ENCODE data around the gene GALNT13.

The GALNT13 gene

GRCh38 chr2:153872311-153873051, 759 bp downstream of the GALNT13 start:
- no peaks in the 10 kb centered on the region for H4K20me1 ChIP-seq (ENCODE audit: insufficient read depth, low read length)
- H2AFZ ChIP-seq (ENCODE audit: low read depth, low read length) = no peak overlapping the region
- H3K9me3 ChIP-seq (ENCODE audit: insufficient read depth, low read length) = no peaks in the 10 kb centered on the region
- no peak overlapping the region for H3K4me3 ChIP-seq (ENCODE audit: low read length)
- no peaks in the 10 kb centered on the region for H3K36me3 ChIP-seq (replicated peaks; ENCODE audit: low read depth, low read length)
- no peaks in the 10 kb centered on the region for H3K79me2 ChIP-seq (ENCODE audit: low read length)
- TF ChIP-seq EZH2phosphoT487 (IDR thresholded peaks at IDR 0.05; ENCODE audit: low read depth) = no peak
- no peaks in the 10 kb centered on the region for H3K27me3 ChIP-seq (ENCODE audit: low read depth, low read length)
- H3K9ac ChIP-seq (ENCODE audit: low read length) = no peak overlapping the region
- no peaks in the 10 kb centered on the region for H3K4me1 ChIP-seq (ENCODE audit: low read length)
- no peak overlapping the region for H3K4me2 ChIP-seq (ENCODE audit: low read length)
- H3K27ac ChIP-seq (ENCODE audit: low read length) = no peak overlapping the region

- Histone ChIP-seq H4K20me1 (ENCODE audit: insufficient read depth, low read length) (no peaks in the 10 kb centered on the region), H3K36me3 (replicated peaks; ENCODE audit: low read depth, low read length) (no peaks in the 10 kb centered on the region), H3K4me3 (ENCODE audit: low read length) (no peak overlapping the region), H3K27ac (ENCODE audit: low read length) (no peak overlapping the region), H3K79me2 (ENCODE audit: low read length) (no peaks in the 10 kb centered on the region), H3K4me2 (ENCODE audit: low read length) (no peak overlapping the region), H3K9me3 (ENCODE audit: insufficient read depth, low read length) (no peaks in the 10 kb centered on the region), H3K4me1 (ENCODE audit: low read length) (no peaks in the 10 kb centered on the region), H3K9ac (ENCODE audit: low read length) (no peak overlapping the region), H2AFZ (ENCODE audit: low read depth, low read length) (no peak overlapping the region), H3K27me3 (ENCODE audit: low read depth, low read length) (no peaks in the 10 kb centered on the region)
- TF ChIP-seq EZH2phosphoT487 (IDR thresholded peaks at IDR 0.05; ENCODE audit: low read depth) (no peak), CTCF (IDR thresholded peaks at IDR 0.05; ENCODE audit: low read depth, low read length) (no peak)
These were observed 1.6 kb downstream of the GALNT13 start for GRCh38 chr2:153873052-153874048.

- Histone ChIP-seq H2AFZ (ENCODE audit: low read depth, low read length) (no peak overlapping the region), H3K4me2 (ENCODE audit: low read length) (no peak overlapping the region), H3K4me1 (ENCODE audit: low read length) (no peaks in the 10 kb centered on the region), H3K9me3 (ENCODE audit: insufficient read depth, low read length) (no peaks in the 10 kb centered on the region), H3K79me2 (ENCODE audit: low read length) (no peaks in the 10 kb centered on the region), H3K9ac (ENCODE audit: low read length) (no peak overlapping the region), H3K27me3 (ENCODE audit: low read depth, low read length) (no peaks in the 10 kb centered on the region), H3K4me3 (ENCODE audit: low read length) (no peak overlapping the region), H4K20me1 (ENCODE audit: insufficient read depth, low read length) (no peaks in the 10 kb centered on the region), H3K36me3 (replicated peaks; ENCODE audit: low read depth, low read length) (no peaks in the 10 kb centered on the region), H3K27ac (ENCODE audit: low read length) (no peak overlapping the region)
- TF ChIP-seq CTCF (IDR thresholded peaks at IDR 0.05; ENCODE audit: low read depth, low read length) (no peak), EZH2phosphoT487 (IDR thresholded peaks at IDR 0.05; ENCODE audit: low read depth) (no peak)
These were observed 4.2 kb downstream of the GALNT13 start for GRCh38 chr2:153875801-153876466.

GRCh38 chr2:153880926-153881325, 9.2 kb downstream of the GALNT13 start:
- H3K4me3 ChIP-seq (ENCODE audit: low read length) = no peak overlapping the region
- no peak overlapping the region for H3K9ac ChIP-seq (ENCODE audit: low read length)
- H4K20me1 ChIP-seq (ENCODE audit: insufficient read depth, low read length) = no peaks in the 10 kb centered on the region
- no peaks in the 10 kb centered on the region for H3K36me3 ChIP-seq (replicated peaks; ENCODE audit: low read depth, low read length)
- no peaks in the 10 kb centered on the region for H3K79me2 ChIP-seq (ENCODE audit: low read length)
- no peaks in the 10 kb centered on the region for H3K4me1 ChIP-seq (ENCODE audit: low read length)
- H2AFZ ChIP-seq (ENCODE audit: low read depth, low read length) = no peak overlapping the region
- no peaks in the 10 kb centered on the region for H3K9me3 ChIP-seq (ENCODE audit: insufficient read depth, low read length)
- H3K27me3 ChIP-seq (ENCODE audit: low read depth, low read length) = no peaks in the 10 kb centered on the region
- no peak overlapping the region for H3K27ac ChIP-seq (ENCODE audit: low read length)
- no peak for TF ChIP-seq EZH2phosphoT487 (IDR thresholded peaks at IDR 0.05; ENCODE audit: low read depth)
- no peak for TF ChIP-seq CTCF (IDR thresholded peaks at IDR 0.05; ENCODE audit: low read depth, low read length)
- H3K4me2 ChIP-seq (ENCODE audit: low read length) = no peak overlapping the region

Measured in OCI-LY3 (cell line).